Activated T-cell treated with anti-CD3 and anti-CD28 coated beads, Interleukin-2, amount 50 U/mL, for 1 hour (primary cell): ENCODE data around the gene MMP24.

ENCODE experiments used
- DNase-seq: peaks from one replicate; pipeline ENCODE4 v3.0.0-alpha.2; 2020

The MMP24 gene

DNA sequence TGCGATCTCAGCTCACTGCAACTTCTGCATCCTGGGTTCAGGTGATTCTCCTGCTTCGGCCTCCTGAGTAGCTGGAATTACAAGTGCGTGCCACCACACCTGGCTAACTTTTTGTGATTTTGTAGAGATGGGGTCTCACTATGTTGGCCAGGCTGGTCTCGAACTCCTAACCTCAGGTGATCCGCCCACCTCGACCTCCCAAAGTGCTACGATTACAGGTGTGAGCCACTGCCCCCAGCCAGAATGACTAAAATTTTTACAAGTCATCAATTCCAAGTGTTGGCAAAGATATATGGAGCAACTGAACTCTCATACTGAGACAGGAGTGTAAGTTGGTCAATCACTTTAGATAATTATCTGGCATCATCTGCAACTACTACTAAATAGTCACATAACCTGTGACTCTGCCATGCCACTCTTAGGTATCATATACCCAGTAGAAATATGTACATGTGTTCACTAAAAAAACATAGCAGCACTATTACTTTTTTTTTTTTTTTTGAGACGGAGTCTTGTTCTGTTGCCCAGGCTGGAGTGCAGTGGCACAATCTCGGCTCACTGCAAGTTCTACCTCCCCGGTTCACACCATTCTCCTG lies 55.1 kb downstream of the MMP24 start:
- no peak for DNase-seq

DNA sequence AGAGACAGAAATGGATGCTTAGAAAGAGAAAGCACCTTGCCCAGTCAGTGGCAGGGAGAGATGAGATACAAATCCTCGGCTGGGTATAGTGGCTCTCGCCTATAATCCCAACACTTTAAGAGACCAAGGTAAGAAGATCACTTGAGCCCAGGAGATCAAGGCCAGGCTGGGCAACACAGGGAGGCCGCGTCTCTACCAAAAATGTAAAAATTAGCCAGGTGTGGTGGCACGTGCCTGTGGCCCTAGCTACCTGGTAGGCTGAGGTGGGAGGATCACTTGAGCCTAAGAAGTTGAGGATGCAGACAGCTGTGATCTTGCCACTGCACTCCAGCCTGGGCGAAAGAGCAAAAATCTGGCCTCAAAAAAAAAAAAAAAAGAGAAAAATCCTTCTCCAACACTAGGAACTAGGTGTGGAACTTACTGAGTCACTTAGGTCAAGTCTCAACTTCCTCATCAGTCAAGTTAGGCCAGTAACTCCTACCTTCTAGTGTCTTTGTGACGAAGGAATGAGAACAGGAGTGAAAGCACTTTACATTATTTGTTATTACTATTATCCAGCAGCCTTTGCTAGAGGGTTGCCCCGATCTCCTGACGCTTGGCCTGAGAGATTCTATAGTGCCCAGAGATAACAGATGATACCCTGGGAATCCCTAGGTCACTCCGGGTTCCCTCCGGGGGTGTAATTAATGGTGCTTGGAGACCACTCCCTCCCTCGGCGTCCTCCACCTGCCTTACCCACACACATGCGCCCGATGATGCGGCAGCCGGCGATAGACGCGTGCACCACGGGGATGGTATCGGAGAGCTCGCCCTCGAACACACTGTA lies 57.2 kb downstream of the MMP24 start:
- DNase-seq, result no peak

DNA sequence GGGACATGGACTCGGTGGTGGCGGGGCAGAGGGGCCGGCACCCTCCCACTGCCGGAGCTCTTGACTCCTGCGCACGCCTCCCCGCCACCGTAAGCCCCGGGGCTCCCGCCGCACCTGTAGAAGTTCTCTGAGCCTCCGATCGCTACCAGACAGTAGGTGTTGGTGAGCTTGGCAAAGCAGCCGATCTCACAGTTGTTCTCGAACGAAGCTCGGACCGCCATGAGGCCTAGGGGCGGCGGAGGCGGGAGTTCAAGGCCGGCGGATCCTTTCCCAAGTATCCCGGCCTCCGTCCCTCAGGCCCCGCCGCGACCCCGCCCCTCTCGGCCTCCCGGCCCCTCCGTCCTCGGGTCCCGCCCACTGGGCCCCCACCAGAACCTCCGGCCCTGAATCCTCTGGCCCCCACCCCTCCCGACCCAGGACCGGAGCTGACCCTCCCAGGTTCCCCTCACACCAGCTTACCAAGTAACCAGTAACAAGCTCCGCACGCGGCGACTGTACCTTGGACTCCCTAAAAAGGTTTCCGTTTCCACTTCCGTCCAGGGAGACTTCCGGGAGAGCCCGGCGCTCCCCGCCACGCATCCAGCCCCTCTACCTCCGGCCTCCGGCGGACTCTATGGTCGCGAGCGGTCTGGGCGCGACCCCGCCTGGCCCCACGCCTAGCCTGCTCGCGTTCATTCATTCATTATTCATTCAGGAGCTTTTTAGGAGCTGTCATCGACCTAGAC lies 57.9 kb downstream of the MMP24 start, which contains the start of gene EIF6:
Gene EIF6 (minus strand): TSS at position 506 of the 725 bp plus-strand sequence. CDS start 285 bp downstream, at position 221.
- DNase-seq, result peak; percentile 71

DNA sequence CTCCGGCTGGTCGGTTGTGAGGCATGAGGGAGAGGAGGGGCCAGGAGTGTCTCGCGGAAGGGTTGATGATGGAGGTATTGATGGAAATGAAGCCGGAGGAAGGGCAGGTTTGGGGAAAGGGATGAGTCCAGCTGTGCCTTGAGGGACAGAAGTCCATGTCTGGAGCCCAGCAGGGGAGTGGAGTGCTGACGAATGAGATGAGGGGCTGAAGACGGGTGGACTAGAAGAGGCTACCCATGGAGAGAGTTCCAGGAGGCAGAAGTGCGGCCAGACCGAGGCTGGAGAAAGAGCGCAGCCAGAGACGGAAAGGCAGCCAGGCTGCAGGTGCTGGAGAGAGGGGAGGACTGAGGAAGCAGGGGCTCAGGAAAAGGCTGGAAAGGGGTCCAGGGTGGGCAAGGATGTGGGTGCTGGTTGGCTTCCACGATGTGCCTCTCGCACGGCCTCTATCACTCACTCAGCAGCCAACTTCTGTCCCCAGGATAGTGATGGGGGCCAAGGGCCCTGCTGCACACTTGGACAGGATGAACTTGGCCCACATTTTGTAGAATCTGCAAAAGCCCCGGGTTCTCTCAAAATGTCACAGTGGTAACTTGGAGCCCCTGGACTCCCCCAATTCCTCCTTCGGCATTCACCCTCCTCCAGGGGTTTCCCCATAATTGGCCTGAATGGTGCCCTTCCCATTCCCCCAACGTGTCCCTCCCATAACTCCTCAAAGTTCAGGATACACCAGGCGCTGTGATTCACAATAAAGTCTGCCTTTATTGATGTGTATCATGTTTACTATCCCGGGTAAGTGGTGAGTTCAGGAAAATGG lies 58.7 kb downstream of the MMP24 start:
- no peak for DNase-seq

GRCh38 chr20:35285806-35286076 lies 59.3 kb downstream of the MMP24 start:
- no peak for DNase-seq

DNA sequence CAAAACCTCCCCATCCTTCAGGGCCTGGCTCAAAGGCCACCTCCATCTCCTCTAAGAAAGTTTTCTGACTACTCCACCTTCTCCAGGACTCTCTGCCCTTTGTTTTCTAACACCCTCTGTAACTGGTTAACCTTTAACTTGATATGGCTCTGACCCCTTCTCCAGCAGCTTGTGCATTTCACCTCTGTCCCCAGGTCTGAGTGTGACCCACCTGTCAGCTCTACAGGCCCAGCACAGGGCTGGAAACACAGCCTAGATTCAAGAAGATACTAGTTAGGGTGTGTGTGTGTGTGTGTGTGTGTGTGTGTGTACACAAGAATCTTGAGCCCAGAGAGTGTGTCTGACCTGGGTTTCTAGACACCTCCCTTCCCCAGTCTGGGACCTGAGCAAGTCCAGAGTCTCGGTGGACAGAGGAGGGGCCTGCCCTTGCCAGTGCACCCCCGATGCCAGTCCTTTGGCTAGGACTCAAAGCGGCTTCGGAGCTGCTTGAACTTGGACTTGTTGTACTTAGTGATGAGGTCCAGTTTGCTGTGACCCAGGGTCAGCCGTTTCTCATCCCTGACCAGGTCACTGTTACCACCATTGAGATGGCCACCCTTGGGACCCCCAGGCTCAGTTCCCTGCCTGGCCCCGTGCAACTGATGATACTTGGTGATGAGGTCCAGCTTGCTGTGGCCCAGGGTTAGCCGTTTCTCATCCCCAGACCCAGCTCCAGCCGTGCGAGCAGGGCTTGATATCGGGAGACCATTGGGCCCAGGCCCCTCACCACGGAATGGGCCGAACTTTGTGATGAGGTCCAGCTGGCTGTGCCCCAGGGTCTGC lies 59.8 kb downstream of the MMP24 start:
- DNase-seq, result no peak

- no peak for DNase-seq
Measured at GRCh38 chr20:35286899-35287508, 60.5 kb downstream of the MMP24 start.

DNA sequence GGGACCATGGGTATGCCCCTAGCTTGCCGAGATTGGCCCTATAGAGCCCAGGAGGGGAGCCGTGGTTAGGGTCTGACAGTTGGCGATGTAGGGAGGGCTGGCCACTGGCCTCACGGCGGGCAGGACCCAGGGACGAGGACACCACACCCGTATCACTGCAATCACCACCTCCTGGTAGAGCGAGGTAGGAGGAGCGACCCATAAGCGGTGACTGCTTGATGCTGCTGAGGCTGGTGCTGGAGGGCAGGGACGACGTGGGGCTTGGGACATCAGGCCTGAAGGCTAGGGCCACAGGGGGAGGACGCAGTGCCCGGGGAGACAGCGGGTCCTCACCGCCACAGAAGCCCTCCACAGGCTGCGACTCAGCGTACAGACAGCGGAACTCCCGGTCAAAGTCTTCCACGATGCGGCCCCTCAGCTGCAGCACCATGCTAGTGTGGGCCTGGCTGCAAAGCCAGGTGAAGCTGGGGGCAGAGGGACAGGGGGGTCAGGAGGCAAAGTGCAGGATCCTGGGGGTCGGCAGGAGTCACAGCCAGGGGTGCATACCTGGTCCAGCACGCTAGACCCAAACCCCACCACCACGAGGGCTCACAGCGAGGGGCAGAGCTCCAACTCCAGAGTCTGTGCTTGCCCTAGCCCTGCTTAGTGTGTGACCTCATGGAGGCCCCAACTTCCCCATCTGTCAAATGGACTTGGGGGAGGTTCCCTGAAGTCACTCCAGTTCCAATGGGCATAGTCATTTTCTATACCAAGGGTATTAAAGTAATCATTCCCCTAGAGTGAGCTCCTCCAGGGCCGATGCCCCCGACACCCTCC lies 61.2 kb downstream of the MMP24 start:
- no peak for DNase-seq

GRCh38 chr20:35288325-35289060 lies 62.0 kb downstream of the MMP24 start:
- DNase-seq, result no peak

- DNase-seq, result no peak
Measured at GRCh38 chr20:35290186-35290886, 63.8 kb downstream of the MMP24 start.

GRCh38 chr20:35290887-35291417 lies 64.5 kb downstream of the MMP24 start:
- DNase-seq, result no peak

- no peak for DNase-seq
Measured at GRCh38 chr20:35291654-35292503, 65.4 kb downstream of the MMP24 start, which contains the start of gene FAM83C. Gene FAM83C (minus strand): TSS chr20:35292425. CDS start chr20:35292304, 121 bp downstream.

GRCh38 chr20:35292504-35293285 lies 66.2 kb downstream of the MMP24 start:
- DNase-seq, result no peak

- DNase-seq, result no peak
Measured at GRCh38 chr20:35293303-35294292, 67.1 kb downstream of the MMP24 start.

GRCh38 chr20:35294293-35294685 lies 67.8 kb downstream of the MMP24 start:
- no peak for DNase-seq

GRCh38 chr20:35295058-35295457 lies 68.6 kb downstream of the MMP24 start:
- no peak for DNase-seq
